K562 (cell line): Measurements from ENCODE around the gene UNC13C.

Experiments used
- EZH2 ChIP-seq: IDR thresholded peaks from 2 replicates; pipeline ENCODE4 v1.6.1; 2012; ENCODE audit warnings: low read depth, mild to moderate bottlenecking, inconsistent platforms, low read length, borderline replicate concordance
- NFYB ChIP-seq: IDR thresholded peaks from 2 replicates; pipeline ENCODE4 v1.6.1; 2011; ENCODE audit warnings: mild to moderate bottlenecking, moderate library complexity; ENCODE audit not compliant: insufficient read length; ENCODE audit errors: extremely low read depth
- NR2C2 ChIP-seq, 2 experiments: fragments of 200-800 bp in 1 of 2; sonication (Bioruptor generic) in 1 of 2; sonication (generic) in 1 of 2; formaldehyde crosslinking in 1 of 2; IDR thresholded peaks; 2 replicates each; pipeline versions ENCODE4 v1.6.1 to v1.8.0; 2016 to 2022; ENCODE audit warnings: mild to moderate bottlenecking in 1 of 2, missing compliant biosample characterization in 1 of 2, missing genetic modification characterization in 1 of 2, missing genetic modification reagents in 1 of 2
- POLR2AphosphoS5 ChIP-seq: IDR thresholded peaks from 2 replicates; pipeline ENCODE4 v1.6.1; 2011; ENCODE audit warnings: mild to moderate bottlenecking, low read depth, low read length, moderate library complexity; ENCODE audit not compliant: control insufficient read depth, insufficient read depth
- POLR2B ChIP-seq: fragments of 450-650 bp; IDR thresholded peaks from 2 replicates; pipeline ENCODE4 v1.6.1; 2018; ENCODE audit warnings: low read depth; ENCODE audit not compliant: partially characterized antibody
- SNRNP70 ChIP-seq: fragments of 200-400 bp; formaldehyde crosslinking; optimal IDR thresholded peaks from 2 replicates; pipeline ENCODE3; 2017; ENCODE audit warnings: low read depth, low read length
- TARDBP ChIP-seq: fragments of 450-650 bp; IDR thresholded peaks from 2 replicates; pipeline ENCODE4 v1.6.1; 2016
- TCF7L2 ChIP-seq: fragments of 150-350 bp; IDR thresholded peaks from 2 replicates; pipeline ENCODE4 v1.6.1; 2016; ENCODE audit warnings: low read depth, mild to moderate bottlenecking, low read length, moderate library complexity
- TRIM28 ChIP-seq: fragments of 450-650 bp; IDR thresholded peaks from 2 replicates; pipeline ENCODE4 v1.6.1; 2017
- ZNF444 ChIP-seq: fragments of 250-450 bp; sonication (Bioruptor Pico); IDR thresholded peaks from 2 replicates; pipeline ENCODE4 v1.4.0; 2020; ENCODE audit warnings: mild to moderate bottlenecking, moderate library complexity
- TF ChIP-seq, protein P1 (sequence below): fragments of 250-450 bp; sonication (Bioruptor Pico); IDR thresholded peaks from 2 replicates; pipeline ENCODE4 v1.5.0; 2021; ENCODE audit warnings: mild to moderate bottlenecking, borderline replicate concordance

DNA sequence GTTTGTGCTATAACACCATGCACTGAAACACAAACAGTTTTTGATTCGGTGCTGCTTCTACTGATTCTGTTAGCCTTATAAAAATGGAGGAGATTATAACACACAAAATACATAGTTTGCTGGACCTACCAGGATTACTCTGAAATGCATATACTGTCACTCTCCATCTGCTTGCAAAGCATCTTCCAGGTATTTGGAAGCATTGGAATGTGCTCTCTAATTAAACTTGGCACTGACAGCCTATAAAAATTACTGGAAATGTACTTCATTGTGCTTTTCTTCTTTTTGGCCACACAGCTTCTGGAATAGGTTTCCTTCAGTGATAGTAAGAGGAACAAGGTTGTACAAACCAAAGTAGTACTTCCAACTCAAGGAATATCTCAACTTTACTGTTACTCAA, 376.1 kb downstream of the UNC13C start:
- TF ChIP-seq, protein P1, sequence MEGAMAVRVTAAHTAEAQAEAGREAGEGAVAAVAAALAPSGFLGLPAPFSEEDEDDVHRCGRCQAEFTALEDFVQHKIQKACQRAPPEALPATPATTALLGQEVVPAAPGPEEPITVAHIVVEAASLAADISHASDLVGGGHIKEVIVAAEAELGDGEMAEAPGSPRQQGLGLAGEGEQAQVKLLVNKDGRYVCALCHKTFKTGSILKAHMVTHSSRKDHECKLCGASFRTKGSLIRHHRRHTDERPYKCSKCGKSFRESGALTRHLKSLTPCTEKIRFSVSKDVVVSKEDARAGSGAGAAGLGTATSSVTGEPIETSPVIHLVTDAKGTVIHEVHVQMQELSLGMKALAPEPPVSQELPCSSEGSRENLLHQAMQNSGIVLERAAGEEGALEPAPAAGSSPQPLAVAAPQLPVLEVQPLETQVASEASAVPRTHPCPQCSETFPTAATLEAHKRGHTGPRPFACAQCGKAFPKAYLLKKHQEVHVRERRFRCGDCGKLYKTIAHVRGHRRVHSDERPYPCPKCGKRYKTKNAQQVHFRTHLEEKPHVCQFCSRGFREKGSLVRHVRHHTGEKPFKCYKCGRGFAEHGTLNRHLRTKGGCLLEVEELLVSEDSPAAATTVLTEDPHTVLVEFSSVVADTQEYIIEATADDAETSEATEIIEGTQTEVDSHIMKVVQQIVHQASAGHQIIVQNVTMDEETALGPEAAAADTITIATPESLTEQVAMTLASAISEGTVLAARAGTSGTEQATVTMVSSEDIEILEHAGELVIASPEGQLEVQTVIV (CRISPR knock-in tag) = no peak
- no peak for TF ChIP-seq TARDBP
- no peak for TF ChIP-seq TRIM28
- no peak for TF ChIP-seq SNRNP70
- no peak for TF ChIP-seq POLR2AphosphoS5
- no peak for TF ChIP-seq TCF7L2
- TF ChIP-seq POLR2B = no peak
- TF ChIP-seq NFYB = no peak
- no peak for TF ChIP-seq ZNF444 (CRISPR knock-in tag)
- TF ChIP-seq NR2C2 (CRISPR knock-in tag; IDR thresholded peaks at IDR 0.05) = no peak
- TF ChIP-seq NR2C2 (tag; IDR thresholded peaks at IDR 0.05) = no peak
- no peak for TF ChIP-seq EZH2
